C4-2B (cell line): Measurements from ENCODE around the gene CRB1.

Source experiments
- H3K27ac ChIP-seq: fragments of 450-650 bp; 2 replicates; pipeline ENCODE4 v1.5.1; 2017
- ZFX ChIP-seq: fragments of 450-650 bp; IDR thresholded peaks from 2 replicates; pipeline ENCODE4 v1.6.1; 2017
- TF ChIP-seq, protein P1 (sequence below): fragments of 450-650 bp; conservative IDR thresholded peaks from 2 replicates; pipeline ENCODE4 v1.5.1; 2017; ENCODE audit warnings: mild to moderate bottlenecking

The CRB1 gene

GRCh38 chr1:197287863-197288262 lies 19.8 kb downstream of the CRB1 start:
- TF ChIP-seq, protein P1, sequence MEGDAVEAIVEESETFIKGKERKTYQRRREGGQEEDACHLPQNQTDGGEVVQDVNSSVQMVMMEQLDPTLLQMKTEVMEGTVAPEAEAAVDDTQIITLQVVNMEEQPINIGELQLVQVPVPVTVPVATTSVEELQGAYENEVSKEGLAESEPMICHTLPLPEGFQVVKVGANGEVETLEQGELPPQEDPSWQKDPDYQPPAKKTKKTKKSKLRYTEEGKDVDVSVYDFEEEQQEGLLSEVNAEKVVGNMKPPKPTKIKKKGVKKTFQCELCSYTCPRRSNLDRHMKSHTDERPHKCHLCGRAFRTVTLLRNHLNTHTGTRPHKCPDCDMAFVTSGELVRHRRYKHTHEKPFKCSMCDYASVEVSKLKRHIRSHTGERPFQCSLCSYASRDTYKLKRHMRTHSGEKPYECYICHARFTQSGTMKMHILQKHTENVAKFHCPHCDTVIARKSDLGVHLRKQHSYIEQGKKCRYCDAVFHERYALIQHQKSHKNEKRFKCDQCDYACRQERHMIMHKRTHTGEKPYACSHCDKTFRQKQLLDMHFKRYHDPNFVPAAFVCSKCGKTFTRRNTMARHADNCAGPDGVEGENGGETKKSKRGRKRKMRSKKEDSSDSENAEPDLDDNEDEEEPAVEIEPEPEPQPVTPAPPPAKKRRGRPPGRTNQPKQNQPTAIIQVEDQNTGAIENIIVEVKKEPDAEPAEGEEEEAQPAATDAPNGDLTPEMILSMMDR: no peak
- TF ChIP-seq ZFX: no peak
- H3K27ac ChIP-seq: no peak overlapping the region

GRCh38 chr1:197302775-197303174 lies 34.7 kb downstream of the CRB1 start:
- TF ChIP-seq ZFX: no peak
- TF ChIP-seq, protein P1: no peak
- H3K27ac ChIP-seq: no peak overlapping the region

- TF ChIP-seq ZFX: no peak
- TF ChIP-seq, protein P1: no peak
- H3K27ac ChIP-seq: no peak overlapping the region
Measured at GRCh38 chr1:197303463-197303862, 35.4 kb downstream of the CRB1 start.

GRCh38 chr1:197304638-197305200 lies 36.7 kb downstream of the CRB1 start:
- TF ChIP-seq, protein P1: no peak
- TF ChIP-seq ZFX: no peak
- no peak overlapping the region for H3K27ac ChIP-seq

- TF ChIP-seq, protein P1: no peak
- TF ChIP-seq ZFX: no peak
- no peak overlapping the region for H3K27ac ChIP-seq
Measured at GRCh38 chr1:197305925-197306324, 37.9 kb downstream of the CRB1 start.

- no peak for TF ChIP-seq ZFX
- TF ChIP-seq, protein P1: no peak
Measured at GRCh38 chr1:197306381-197307062, 38.5 kb downstream of the CRB1 start.

GRCh38 chr1:197307136-197307535 lies 39.1 kb downstream of the CRB1 start:
- no peak overlapping the region for H3K27ac ChIP-seq
- no peak for TF ChIP-seq ZFX
- TF ChIP-seq, protein P1: no peak

More at GRCh38 chr1:197306381-197307062, 38.5 kb downstream of the CRB1 start:
- no peak overlapping the region for H3K27ac ChIP-seq
